HCEC 1CT (cell line): ENCODE results near the gene MANBA.
A peak's percentile ranks its signal among the peaks of the same experiment; 100 is the strongest.
"Not testable (repeated sequence)": the region's sequence is repeated elsewhere in the genome, so short reads cannot be mapped to it uniquely, and the experiment has no call there.

Experiments
- DNase-seq: peaks from one replicate; pipeline ENCODE4 v3.0.0-alpha.2; 2017

MANBA gene

DNA sequence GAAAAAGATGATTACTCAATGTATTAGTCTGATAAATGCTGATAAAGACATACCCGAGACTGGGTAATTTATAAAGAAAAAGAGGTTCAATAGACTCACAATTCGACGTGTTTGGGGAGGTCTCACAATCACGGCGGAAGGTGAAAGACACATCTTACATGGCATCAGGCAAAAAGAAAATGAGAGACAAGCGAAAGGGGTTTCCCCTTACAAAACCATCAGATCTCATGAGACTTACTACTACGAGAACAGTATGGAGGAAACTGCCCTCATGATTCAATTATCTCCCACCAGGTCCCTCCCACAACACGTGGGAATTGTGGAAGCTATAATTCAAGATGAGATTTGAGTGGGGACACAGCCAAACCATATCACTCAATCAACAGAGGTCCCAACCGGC, 141.7 kb downstream of the MANBA start:
- DNase-seq = not testable (repeated sequence)

DNA sequence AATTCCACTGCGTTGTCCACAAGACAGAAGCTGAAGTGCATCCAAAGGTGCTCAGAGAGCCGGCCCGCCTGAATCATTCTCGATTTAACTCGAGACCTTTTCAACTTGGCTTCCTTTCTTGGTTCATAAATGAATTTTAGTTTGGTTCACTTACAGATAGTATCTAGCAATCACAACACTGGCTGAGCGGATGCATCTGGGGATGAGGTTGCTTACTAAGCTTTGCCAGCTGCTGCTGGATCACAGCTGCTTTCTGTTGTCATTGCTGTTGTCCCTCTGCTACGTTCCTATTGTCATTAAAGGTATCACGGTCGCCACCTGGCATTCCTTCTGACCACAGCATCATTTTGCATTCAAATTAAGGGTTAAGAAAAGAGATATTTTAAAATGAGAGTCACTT, 144.1 kb downstream of the MANBA start:
- no peak for DNase-seq

DNA sequence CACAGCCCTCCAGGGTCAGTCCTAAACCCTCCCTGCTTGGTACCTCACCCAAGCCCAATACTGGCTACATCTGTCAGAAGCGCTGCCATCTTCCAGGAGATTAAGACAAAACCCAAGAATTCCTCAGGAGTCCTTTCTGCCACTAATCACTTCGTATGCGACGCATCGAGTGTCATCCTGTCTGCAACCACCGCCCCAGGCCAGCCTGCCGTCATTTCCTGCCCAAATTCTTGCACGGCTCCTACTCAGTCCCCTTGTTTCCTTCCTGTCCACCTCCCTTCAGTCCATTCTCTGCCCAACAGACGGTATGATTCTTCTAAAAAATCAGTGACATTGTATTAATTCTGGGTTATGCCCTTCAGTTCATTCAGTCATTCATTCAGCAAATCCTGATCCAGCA, 146.0 kb downstream of the MANBA start:
- no peak for DNase-seq

DNA sequence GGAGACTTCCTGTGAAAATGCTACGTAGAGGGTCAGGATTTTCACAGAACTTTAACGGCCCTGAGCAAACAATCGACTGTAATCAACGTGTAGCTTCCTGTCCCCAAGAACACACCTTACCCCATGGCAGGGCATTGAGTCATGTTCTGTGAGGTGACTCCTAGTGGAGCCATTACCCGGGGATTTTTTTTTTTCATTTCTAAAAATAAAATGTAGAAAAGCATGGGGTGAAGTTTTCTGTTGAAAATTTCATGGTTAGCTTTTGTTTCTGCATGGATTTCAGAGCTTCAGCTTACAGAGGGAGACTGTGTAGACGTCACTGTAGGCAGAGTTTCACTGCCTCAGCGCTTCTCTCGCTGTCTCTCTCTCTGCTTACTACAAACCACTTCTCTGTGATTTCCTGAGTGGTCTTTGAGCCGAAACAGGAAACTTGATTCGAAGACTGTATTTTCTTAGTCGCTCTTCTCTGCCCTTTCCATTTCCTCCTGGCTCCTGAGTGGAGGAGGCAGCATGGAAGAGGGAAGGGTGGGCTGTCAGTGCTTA, 147.9 kb downstream of the MANBA start:
- DNase-seq = no peak

DNA sequence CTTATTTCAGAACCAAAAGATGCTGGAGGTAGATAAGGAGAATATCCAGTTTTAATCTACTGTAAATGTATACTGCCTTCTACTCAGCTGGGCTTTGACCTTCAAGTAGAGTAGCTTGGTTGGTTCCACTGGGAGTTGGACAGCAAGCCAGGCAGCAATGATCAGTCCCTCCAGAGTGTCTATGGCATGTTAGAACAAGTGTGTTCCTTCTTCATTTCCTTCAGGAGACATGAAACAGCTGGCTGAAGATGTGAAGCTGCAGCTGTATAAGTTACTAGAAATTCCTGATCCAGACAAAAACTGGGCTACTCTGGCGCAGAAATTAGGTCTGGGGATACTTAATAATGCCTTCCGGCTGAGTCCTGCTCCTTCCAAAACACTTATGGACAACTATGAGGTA, 148.6 kb downstream of the MANBA start:
- DNase-seq = no peak

DNA sequence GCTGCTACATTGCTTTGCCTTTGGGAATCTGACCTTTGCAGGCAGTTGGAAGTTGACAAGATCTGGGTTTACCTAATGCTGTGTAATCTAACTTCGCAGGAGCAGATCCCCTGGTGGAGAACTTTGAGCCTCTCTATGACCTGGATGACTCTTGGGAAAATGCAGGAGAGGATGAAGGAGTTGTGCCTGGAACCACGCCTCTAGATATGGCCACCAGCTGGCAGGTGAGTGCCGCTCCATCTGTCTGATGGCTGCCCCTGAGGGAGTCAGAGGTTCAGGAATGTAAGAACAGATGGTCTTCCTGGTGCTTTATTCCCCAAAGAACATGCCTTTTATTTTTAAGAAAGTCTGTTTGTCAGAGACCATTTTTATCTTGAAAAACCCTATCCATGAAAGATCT, 150.3 kb downstream of the MANBA start:
- no peak for DNase-seq

DNA sequence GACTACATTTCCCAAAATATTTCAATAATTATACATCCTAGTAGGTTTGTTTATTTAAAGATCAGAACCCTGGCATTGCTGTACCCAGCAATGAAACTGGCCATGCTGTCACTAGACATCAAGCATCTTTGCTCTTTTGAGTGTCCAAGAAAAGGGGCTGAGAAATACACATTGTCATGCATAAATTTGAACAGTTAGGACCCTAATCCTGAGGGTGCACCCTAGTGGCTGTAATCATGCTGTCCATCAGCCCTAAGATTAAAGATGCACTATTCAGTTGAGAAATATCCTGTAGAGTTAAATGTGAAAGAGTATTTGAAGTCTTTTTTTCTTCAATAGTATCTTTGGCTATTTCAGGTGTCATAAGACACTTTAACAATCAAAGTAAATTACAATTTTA, 150.8 kb downstream of the MANBA start:
- DNase-seq = peak; percentile 2

DNA sequence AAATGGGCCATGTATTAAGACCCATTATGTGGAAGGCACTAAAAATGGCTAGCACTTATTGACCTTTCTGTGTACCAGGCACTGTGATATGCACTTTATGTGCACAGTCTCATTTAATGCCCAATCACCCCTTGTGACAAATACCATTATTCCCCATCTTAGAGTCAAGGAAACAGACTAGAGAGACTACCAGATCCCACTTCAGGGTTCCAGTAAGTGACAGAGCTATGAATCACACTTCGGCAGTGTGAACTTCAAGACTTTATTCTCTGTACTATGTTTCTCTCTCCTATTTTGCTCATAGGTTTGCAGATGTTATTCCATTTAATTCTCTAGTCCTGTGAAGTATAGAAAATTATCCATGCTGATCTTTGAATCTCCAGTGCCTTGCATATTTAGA, 152.6 kb downstream of the MANBA start:
- DNase-seq = peak; percentile 13

DNA sequence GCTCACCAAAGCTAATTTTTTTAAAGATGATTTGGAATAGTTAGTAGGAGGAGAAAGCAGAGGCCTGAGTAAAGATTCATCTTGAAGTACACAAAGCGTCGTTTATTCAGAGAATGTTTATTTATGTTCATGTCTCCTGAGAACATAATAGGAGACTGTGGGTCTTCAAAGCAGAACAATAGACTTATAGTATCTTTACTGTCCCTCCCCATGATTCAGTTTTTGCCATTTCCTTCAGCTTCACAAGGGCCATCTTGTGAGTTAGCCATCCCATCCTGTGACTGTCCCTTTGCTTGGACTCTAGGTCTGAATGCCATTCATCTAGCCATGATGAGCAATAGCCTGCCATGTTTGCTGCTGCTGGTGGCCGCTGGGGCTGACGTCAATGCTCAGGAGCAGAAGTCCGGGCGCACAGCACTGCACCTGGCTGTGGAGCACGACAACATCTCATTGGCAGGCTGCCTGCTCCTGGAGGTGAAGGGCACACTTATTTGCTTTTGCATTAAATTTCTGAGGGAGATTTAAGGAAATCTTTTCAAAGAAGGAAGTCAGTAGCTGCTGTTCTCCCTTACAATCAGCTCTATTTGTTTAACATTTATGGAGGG, 153.8 kb downstream of the MANBA start:
- DNase-seq = no peak

DNA sequence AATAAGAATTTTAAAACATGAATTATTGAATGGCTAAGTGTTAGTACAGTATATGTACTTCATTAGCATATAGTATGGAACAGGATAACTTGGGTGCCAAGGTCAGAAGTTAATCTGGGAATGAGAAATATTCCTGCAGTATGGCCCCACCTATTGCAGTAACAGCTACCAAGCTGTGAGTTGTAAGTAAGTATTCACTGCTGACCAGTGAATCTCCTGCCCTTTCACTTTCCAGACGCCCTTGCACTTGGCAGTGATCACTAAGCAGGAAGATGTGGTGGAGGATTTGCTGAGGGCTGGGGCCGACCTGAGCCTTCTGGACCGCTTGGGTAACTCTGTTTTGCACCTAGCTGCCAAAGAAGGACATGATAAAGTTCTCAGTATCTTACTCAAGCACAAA, 154.5 kb downstream of the MANBA start:
- no peak for DNase-seq

DNA sequence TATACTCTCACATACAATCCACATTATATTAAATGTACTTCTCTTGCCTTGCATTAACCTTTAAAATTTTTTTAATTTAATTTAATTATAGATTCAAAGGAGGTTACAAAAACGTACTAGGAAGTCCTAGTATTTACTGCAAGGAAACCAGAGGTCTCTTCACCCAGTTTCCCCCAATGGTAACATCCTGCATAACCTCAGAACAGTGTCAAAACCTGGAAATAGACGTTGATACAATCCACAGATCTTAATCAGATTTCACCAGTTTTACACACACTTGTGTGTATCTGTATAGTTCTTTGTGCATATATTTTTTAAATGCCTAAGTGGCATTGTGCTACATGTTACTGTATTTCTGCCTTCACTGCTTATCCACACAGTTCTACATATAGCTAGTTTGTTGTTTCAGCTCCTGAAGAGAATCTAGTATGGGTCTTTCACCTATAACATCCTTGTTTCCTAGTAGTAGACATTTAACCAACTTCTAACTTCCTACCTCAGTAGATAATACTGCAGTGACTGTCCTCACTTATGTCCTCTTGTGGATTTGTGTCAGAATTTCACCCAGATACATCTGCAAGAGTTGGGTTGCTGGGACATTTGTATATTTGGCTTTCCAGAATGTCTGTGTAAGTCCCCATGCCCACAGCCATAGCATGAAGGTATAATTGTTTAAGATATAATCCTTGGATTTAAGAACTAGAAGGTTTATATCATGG, 156.4 kb downstream of the MANBA start:
- DNase-seq = no peak

DNA sequence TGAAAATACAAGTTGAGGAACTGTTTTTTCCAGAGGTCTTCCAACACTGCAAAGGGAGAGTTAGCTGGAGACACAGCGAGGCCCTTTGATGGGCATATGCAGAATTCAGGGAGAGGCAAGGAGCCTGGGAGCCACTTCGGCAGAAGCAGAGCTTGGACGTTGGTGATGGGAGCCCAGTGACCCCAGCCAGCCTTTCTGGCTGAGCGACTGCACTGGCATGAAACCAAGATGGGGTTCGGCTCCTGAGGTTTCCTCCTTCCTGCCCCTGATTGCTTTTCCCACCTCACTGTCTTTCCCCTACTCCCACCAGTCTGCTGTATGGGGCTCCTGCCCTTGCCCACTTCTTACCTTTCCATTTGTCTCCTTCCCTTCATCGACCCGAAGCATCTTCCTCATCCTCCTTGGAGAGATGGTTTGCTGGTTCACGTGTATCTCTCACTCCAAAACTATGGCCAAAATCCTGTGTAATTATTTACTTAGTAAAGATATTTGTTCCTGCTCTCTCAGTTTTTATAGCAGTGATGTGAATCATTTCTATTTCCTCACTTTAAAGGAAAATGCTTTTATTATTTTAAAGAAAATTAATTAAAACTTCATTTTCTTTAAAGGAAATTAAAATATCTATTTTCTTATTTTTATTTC, 159.1 kb downstream of the MANBA start:
- DNase-seq = no peak

DNA sequence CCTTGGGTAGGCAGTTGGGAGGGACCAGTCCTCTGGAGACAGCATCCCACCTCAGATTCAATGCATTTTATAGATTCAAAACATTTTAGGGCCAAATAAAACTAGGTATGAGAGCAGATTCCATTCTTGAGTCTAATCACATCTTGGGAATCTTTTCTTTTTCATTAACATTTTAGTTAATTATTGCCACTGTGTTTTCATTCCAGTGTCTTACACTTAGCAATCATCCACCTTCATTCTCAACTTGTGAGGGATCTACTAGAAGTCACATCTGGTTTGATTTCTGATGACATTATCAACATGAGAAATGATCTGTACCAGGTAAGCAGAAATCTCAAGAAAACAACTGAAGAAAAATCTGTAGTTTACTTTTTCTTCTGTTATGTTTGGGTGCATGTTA, 160.1 kb downstream of the MANBA start:
- DNase-seq = no peak

DNA sequence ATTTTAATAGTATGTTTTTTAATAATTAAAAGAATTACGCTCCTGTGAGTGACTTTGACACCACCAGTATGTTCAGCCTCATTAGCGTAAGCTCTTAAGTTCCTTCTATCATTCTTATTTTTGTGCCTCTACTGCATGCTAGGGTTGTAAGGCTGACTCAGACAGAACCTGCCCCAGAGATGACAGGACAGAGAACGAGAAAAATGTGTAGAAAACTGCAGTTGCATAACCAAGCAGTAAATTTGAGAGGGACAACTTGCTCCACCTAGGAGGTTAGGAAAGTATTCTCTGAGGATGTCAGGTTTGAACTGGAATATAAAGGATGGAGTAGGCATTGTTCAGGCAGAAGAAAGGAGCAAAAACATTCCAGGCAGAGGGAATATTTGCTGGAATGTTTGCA, 160.9 kb downstream of the MANBA start:
- DNase-seq = no peak

DNA sequence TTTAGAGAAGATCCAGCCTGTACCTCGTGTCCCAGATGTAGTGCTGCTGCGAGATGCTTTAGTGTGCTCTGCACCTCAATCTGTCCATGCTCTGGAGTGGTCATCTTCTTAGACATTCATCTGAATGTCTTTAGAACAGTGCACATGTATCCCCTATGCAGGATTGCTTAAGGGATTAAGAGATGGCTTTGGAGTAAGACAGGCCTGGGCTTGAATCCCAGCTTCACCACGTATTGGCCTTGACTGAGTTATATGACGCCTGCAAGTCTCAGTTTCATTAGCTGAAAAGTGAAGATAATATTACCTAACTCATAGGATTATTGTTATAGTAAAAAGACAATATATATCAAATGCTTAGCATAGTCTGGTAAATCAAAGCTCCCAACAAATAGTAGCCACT, 161.3 kb downstream of the MANBA start:
- no peak for DNase-seq

DNA sequence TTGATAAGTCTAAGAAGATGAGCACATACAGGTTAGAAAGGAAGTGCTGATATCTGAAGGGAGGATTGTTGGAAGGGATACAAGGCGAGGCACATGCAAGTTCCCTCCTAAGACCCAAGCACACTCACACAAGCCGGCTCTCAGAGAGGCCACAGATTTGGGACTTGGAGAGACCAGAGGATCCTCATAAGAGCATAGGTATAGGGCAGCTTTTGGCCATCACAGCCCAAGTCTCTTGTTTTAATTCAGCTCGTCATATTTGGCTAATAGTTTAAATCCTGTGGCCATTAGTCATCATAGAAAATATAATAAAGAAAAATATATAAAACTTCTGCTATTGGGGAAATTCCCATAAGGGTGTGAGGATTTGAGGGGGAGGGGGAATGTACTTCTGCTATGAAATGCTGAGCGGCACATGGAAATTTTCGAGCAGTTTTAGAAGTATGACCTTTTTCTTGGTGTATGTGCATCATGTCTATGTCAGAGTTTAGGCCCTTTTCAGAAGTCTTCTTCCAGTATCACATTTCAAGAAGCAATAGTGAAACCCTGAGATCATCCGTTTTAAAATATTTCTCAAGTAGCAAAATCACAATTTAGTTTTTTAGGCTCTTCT, 161.9 kb downstream of the MANBA start:
- DNase-seq = no peak

DNA sequence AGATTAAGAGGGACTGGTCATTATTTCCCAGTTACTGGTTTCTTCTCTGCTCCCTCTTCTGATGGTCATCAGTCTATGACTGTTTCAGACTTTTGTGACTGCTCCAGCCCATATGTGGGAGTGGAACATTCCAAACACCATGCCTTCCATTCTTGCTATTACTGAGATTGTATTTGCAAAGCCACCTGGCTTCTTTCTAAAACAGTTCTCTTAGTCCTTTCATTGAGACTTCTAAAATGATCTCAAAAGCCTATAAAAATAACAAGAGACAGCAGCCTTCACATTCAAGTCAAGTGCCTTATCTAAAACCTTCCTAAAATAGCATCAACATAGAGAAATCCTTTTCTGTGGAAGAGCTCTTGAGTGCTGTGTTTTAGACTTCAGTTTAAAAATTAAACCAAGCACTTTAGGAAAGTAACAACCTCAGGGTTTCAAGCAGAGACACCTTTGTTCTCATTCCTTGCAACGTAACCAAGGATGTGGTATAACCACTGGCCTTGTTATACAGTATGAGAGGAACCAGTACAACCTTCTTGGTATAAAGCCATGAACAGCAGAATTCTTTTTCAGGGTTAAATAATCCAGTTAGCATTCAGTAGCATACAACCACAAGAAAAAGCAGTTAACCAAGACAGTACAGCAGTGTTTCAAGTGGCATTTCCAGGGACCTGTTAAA, 162.5 kb downstream of the MANBA start:
- DNase-seq = no peak

DNA sequence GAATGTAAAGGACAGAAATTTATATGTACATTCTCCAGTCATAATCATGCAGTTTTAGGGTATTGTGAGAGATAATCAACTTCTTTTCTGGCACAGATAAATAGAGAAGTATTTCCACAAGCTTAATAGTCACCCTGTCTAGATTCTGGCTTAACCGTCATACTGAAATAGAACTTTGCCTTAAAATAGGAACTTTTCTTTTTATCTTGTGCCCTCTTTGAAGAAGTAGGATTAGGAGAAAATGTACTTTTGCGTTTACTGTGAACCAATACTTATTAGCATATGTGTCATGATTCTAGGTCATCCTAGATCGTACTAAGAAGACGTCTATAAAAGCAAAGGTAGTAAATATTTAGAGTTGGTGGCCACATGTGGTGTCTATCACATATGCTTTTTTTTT, 164.2 kb downstream of the MANBA start:
- no peak for DNase-seq

DNA sequence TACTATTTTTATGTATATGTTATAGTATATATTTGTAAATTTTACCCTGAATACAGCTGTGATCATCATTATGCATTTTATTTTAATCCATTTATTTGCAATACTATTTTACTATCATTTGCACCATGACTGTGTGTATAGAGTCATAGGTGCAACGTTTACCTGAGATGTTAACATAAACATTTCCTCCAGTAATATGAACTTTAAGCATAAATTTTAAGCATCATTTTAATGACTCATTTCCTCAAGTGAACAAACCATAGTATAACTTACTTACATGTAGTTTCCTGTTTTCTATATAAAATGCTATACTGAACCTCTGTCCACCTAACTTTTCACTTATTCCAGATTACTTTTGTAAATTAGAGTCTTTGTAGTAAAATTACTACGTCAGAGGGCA, 166.8 kb downstream of the MANBA start:
- no peak for DNase-seq

DNA sequence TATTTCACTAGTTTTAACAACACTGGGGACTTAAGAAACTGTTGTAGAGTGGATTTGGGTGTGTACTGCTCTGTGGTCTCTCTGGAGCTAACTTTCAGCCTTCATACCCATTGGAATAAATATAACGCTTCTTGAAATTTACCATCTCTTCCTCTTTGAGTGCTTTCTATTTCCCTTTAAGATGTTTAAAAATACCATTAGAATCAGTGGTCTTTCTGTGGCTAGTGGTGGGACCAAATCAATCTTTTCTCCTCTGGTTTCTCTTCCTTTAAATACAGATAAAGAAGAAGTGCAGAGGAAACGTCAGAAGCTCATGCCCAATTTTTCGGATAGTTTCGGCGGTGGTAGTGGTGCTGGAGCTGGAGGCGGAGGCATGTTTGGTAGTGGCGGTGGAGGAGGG, 167.6 kb downstream of the MANBA start:
- no peak for DNase-seq

DNA sequence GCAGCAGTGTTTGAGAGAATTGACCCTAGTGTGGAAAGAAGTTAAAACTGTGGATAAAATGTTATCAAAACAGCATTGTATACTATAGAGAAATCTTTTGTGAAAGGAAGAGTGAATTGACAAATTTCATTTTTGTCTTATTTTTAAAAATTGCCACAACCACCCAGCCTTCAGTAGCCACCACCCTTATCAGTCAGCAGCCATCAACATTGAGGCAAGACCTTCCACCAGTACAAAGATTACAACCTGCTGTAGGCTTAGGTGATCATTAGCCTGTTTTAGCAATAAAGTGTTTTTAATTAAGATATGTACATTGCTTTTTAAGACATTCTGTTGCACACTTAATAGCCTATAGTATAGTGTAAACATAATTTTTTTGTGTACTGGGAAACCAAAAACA, 168.5 kb downstream of the MANBA start:
- DNase-seq = no peak

DNA sequence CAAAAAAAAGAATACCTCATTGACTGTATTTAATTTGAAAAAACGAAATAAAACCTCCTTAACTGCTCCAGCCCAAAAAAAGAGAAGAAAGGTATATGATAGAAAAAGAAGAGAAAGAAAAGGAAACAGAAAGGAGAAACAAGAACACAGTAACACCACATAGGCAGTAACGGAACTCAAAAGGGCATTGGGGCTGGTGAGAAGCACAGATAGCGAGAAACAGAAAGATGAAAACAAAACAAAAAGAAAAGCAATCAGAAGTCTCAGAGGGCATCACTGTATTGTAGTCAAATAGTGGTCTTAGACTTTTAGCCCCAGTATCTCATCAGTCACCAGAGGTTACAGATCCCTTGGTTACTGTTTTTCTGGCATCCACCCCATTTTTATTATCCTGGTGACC, 171.0 kb downstream of the MANBA start:
- no peak for DNase-seq

DNA sequence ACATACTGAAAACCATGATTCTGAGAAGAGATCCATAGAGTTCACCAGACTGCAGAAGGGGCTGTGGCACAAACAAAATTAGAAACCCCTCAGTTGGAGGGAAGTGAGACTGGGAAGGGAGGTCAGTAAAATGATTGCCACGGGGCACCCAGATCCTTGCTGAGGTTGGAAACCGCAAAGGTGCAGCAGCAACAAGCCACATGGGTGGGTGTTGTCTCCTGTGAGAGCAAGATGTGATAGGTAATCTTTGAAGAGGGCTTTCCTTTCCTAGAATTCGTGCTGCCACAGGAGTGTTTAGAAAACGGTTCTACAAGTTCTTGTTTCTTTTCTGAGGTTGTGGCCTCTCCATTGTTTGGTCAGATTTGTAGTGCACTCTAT, 174.1 kb downstream of the MANBA start:
- no peak for DNase-seq
